GM19099 (cell line): ENCODE measurements around the gene ZNF234.

Source experiments
- POLR2A ChIP-seq: IDR thresholded peaks from 3 replicates; pipeline ENCODE4 v1.6.1; 2011; ENCODE audit warnings: low read depth; ENCODE audit not compliant: insufficient read length; ENCODE audit errors: extremely low read depth

The ZNF234 gene

DNA sequence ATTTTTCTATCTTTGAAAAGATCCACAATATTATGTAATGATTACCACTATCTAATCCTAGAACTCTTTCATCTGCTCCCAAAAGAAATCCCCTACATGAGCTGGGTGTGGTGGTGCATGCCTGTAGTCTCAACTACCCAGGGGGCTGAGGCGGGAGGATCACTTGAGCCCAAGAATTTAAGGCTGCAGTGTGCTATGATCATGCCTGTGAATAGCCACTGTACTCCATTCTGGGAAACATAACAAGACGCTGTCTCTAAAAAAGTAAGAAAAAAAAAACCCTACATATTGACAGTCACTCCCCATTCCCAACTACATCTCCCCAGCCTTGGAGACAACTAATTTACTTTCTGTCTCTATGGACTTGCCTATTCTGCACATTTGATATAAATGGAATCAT is 22.4 kb downstream of the ZNF234 start:
- TF ChIP-seq POLR2A: no peak

DNA sequence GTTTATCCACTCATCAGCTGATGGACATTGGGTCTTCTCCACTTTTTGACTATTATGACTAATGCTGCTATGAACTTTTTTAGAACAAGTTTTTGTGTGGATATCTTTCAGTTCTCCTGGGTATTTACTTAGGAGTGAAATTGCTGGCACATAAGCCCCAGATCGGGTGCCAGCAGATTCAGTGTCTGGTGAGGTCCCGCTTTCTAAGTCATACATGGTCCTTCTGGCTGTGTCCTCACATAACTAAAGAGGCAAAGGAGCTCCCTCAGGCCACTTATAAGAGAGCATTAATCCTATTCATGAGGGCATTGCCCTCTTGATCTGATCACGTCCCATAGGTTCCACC is 22.9 kb downstream of the ZNF234 start:
- TF ChIP-seq POLR2A: no peak

DNA sequence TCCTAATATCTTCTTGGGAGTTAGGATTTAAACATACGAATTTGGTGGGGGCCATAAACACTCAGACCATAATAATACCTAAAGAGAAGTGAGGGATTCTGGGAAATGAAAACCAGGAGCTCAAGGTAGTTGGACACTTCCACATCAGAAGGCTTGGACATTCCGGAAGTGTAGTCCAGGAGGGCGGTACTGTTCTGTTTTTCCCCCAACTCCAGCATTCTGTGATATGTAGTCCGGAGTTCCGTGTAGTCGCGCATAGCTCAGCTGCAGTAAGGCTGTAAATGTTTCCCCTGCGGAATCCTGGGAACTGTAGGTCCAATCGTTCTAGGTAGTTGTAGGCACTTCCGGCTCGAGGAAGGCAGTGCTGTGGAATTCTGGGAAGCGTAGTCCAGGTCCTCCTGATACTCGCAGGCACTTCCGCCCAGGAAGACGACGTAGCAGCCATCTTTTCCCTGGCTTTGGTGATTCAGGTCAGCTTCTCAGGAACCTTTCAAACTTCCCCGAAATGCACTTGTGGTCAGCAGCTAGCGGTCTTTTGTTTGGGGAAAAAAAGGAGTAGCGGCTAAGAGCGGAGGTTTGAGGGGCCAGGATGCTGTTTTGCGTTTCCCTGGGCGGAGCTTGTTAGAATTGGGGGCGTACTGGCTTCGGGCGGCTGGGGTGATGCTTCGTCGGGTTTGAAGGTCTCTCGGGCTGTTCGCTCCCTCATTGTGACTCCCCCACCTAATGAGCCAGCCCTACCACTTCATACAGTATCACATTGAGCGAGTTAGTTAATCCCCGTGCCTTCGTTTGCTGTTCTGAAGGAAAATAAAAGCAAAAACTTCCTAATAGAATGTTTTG is 23.5 kb downstream of the ZNF234 start, which contains the start of gene ZNF226:
Gene ZNF226 (plus strand): TSS at position 428 of the 840 bp plus-strand sequence. CDS start 4,981 bp downstream, outside the sequence.
- peak; percentile 79 for TF ChIP-seq POLR2A

DNA sequence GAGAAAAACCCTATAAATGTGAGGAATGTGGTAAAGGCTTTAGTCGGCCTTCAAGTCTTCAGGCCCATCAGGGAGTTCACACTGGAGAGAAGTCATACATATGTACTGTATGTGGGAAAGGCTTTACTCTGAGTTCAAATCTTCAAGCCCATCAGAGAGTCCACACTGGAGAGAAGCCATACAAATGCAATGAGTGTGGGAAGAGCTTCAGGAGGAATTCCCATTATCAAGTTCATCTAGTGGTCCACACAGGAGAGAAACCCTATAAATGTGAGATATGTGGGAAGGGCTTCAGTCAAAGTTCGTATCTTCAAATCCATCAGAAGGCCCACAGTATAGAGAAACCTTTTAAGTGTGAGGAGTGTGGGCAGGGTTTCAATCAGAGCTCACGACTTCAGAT is 35.2 kb downstream of the ZNF234 start:
- TF ChIP-seq POLR2A: no peak

DNA sequence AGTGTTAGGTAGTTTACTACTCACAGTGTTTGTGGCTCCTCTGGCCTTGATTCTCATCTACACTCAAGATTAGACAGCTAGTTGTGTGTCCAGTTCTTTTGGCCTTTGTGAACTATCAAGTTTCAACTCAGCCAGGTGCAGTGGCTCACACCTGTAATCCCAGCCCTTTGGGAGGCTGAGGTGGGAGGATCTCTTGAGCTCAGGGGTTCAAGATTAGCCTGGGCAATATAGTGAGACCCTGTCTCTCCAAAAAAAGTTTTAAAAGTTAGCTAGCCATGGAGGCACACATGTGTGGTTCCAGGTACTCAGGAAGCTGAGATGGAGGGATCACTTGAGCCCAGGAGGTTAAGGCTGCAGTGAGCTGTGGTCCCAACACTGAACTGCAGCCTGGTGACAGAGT is 39.6 kb downstream of the ZNF234 start:
- TF ChIP-seq POLR2A: no peak

DNA sequence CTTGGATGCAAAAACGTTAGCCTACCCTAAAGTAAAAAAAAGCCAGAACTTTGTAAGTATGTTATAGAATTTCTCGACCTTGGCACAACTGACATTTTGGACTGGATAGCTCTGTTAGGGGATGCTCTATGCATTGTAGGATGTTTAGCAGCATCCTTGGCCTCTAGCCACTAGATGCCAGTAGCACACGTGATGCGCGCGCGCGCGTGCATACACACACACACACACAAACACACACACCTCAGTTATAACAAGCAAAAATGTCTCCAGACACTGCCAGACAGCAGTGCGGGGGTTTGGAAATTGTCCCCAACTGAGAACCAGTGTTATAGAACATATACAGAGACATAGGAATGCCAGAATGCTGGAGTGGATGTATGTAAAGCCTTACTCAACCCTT is 40.8 kb downstream of the ZNF234 start:
- no peak for TF ChIP-seq POLR2A

DNA sequence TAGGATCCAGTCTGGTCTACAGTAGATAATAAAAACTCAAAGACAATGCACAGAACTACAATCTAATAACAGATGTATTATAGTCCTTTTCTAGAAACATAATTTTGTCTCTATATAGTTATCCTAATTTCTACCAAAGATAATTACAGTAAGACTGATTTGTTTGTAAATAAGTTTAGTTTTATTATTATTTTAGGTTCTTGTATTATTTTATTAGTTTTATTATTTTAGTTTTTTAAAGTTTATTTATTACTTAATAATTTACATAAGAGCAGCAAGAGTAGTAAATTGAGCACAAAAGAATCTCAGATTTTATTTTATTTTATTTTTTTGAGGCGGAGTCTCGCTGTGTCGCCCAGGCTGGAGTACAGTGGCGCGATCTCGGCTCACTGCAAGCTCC is 48.7 kb downstream of the ZNF234 start:
- no peak for TF ChIP-seq POLR2A

DNA sequence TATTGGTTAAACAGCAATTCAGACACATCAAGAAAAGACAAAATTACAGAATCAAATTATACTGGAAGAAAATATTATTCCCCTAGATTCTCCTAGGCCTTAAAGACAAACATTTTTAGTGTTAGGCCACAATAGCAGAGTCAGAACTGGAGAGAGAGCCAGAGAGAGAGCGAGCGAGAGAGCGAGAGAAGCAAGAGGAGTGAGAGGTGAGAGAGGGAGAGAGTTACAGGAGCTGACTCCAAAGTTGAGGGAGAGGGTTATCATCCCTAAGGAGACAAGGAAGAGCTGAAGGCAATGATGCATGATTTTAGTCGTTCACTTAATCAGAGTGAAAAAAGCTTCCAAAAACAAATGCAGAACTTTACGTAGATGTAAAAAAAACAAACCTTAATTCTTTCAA is 50.8 kb downstream of the ZNF234 start:
- TF ChIP-seq POLR2A: no peak

DNA sequence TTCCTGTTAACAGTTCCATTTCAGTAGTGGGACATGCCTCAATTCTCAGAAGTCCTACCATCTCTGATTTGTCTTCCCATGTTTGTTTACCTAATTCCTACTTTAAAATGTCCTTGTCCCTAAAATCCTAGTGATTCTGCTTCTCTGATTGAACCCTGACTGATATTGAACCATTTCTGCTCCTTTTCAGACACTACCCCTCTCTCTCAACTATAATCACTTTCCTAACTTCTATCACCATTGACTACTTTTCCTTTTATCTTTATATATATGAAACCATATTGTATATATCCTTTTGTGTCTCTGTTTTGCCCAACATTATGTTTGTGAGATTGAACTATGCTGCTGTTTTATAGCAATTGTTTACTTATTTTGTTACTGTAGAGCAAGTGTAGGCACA is 55.4 kb downstream of the ZNF234 start:
- TF ChIP-seq POLR2A: no peak

DNA sequence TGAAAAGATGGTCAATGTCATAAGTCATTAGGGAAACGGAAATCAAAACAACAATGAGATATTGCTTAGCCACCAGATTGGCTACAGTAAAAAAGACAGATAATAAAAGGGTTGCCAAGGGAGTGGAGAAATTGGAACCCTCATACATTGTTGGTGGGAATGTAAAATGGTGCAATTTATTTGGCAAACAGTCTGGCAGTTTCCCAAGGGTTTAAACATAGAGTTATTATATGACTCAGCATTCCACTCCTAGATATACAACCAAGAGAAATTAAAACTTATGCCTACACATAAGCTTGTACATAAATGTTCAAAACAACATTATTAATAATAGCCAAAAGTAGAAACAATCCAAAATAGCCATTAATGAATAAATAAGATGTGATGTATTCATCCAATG is 61.1 kb downstream of the ZNF234 start:
- TF ChIP-seq POLR2A: no peak

DNA sequence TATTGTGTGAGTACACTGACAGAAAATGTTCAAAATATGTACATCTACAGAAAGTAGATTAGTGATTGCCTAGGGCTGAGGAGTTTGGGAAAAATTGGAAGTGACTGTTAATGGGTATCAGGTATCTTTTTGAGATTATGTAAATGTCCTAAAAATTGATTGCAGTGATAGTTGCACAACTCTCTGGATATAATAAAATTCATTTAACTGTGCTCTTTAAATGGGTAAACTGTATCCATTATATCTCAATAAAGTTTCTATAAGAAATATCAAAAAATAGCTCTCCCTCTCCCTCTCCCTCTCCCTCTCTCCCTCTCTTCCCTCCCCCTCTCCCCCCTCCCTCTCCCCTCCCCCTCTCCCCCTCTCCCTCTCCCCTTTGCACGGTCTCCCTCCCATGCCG is 61.6 kb downstream of the ZNF234 start:
- TF ChIP-seq POLR2A: no peak

DNA sequence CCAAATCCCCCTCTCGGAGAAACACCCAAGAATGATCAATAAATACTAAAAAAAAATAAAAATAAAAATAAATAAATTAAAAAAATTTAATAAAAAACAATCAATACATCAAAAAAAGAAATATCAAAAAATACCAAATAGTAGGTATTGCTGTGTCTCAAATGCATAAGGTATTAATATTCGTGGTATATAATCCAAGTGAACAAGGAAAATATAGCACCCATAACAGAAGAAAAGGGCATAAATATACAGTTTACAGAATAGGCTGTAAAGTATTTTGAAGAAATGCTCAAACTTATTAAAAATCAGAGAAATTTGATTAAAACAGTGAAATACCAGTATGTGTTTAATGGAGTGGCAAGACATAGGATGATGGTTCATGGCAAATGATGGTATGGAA is 63.4 kb downstream of the ZNF234 start:
- no peak for TF ChIP-seq POLR2A

DNA sequence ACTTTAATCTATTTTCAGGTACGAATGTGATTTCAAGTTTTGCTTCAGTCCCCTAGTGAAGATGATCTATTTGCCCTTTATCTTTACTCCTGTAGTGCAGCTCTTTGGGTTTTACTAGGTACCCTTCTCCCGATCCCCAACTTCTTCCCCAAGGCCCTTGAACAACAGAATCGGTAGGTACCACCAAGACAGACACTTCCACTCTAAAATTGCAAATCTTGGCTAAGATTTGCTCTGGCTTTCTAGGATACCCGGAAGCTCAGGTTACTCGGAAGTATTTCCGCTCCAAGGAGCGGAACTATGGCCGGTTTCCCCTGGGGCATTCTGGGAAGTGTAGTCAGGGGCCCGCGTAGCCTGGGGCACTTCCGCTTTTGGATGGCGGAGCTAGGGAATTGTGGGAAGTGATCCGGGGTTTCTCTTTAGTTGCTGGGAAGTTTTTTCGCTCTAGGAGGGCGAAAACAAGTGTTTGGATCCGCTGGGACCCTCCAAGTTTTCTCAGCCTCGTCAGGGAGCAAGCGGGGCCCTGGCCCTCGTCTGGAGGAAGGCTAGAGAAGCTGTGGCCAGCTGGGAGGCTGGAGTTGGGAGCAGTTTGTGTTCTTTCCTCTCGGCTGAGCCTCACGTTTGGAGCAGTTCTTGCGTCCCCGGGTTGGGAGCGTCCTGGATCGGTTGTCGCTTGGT is 65.9 kb downstream of the ZNF234 start:
- peak; percentile 62 for TF ChIP-seq POLR2A
